ENCODE data around the gene CD160.

- TF ChIP-seq PATZ1 (CRISPR knock-in tag; IDR thresholded peaks at IDR 0.05; ENCODE audit: borderline replicate concordance) = no peak
- TF ChIP-seq CSRNP3 (CRISPR knock-in tag; IDR thresholded peaks at IDR 0.05) = no peak
- TF ChIP-seq ZNF70 (CRISPR knock-in tag; IDR thresholded peaks at IDR 0.05) = no peak
- no peak for TF ChIP-seq BACH2 (CRISPR knock-in tag; IDR thresholded peaks at IDR 0.05; ENCODE audit: borderline replicate concordance)
- TF ChIP-seq ZFP3 (CRISPR knock-in tag; IDR thresholded peaks at IDR 0.05) = no peak
- TF ChIP-seq RARB (CRISPR knock-in tag; IDR thresholded peaks at IDR 0.05) = no peak
These were observed 1.2 kb downstream of the CD160 start for GRCh38 chr1:145720556-145720877.

Measured in SK-N-SH treated with all-trans-retinoic acid at 6 μM for 48 hours (cell line).